ENCODE results near the gene HMGN3.

The HMGN3 gene

DNA sequence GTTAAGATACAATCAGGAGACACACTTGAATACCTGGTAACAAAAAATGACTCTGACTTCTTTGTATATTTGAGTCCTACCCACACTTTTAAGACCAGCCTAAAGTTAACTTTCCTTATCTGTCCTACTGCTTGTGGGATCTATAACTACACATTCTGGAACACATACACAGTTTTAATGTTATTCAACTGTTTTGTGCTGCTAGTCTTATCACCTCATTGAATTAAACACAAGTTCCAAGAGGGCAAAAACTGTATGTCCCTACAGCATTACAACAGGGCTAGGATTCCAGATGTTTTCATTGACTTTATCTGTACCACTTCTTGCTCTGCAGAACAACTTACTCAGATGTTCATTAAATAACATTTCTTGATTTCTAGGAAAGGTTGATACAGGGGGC lies 2.8 kb downstream of the HMGN3 start:
- DNase-seq = no peak

DNA sequence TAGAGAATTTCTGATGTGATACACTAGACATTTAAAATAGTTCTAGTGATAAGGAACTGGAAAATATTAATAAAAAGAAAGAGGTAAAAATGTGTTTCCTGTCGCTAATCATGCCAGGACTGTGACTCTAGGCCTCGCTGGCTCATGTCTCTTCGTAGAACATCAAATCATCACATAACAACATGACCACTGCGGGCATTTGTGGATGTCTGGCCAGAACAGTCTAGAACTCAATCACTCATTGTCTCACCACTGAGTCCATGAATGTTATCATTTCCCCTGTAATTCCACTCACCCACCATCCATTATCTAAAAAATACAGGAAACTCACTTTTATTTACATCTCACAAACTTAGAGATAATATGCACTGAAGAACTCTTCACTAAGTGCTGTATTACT lies 3.4 kb downstream of the HMGN3 start:
- DNase-seq = no peak

DNA sequence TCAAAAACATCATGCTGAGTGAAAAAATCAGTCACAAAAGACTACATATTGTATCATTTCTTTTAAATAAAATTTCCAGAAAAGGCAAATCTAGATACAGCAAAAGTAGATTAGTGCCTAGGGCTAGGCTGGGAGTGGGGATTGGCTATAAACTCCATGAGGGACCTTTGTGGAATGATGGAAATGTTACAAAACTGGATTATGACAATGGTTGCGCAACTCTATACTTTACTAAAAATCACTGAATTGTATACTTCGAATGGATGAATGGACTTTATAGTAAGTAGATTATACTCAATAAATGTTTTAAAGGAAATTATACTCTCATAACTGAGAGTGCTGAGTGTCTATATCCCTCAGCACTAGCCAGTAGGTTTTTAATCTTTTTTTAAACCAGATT lies 4.3 kb downstream of the HMGN3 start:
- no peak for DNase-seq

DNA sequence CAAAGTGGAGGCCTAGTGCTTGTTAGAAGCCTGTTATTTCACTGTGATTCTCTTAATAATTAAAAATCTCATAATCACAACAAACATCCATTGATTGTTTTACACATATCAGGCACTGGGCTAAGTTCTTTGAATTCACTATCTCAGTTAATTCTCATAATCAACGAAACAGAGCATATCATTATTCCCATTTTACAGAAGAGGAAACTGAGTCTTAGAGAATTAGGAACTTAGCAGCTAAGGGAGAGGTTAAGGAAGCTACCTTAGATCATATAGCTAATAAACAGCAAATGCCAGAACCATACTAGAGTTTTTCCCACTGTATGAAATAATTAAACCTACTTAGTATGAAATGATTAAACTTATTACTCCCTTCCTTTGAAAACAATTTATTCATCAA lies 7.0 kb downstream of the HMGN3 start:
- no peak for DNase-seq

- no peak for DNase-seq
These were observed 7.8 kb downstream of the HMGN3 start for GRCh38 chr6:79226660-79227059.

DNA sequence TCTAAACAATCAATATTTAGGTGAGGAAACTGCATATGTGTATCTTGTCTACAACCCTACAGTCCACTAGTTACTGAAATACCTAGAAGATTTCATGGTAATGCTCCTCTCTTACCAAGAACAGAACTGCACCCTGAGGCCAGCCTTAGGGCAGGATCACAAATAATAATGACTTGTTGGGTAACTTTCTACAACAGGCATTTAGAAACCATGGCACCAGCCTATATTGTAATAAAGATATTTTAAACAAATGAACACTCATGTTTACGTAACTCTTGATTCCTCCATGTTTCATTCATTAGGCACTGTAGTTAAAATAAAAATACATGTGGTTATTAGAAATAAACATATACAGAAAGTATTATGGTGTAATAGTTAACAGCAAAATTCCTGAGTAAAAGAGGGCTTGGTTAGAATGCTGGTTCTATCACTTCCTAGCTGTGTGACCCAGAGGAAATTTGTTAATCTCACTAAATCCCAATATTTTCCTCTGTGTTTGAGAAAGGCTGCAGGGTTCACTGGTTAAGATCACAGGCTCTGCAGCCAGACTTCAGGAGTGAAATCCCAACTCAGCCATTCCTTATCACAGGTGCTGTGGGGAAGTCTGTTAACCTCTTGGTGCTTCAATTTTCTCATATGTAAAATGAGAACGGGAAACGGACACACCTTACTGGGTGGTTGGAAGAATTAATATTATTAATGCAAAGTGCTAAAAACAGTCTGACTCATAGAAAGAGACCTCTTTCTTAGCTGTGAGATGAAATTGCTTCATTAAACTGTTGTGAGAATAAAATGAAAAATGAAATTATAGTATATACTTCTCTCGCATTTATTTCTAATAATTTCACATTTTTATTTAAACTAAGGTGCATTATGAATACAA lies 8.5 kb downstream of the HMGN3 start:
- DNase-seq = no peak

DNA sequence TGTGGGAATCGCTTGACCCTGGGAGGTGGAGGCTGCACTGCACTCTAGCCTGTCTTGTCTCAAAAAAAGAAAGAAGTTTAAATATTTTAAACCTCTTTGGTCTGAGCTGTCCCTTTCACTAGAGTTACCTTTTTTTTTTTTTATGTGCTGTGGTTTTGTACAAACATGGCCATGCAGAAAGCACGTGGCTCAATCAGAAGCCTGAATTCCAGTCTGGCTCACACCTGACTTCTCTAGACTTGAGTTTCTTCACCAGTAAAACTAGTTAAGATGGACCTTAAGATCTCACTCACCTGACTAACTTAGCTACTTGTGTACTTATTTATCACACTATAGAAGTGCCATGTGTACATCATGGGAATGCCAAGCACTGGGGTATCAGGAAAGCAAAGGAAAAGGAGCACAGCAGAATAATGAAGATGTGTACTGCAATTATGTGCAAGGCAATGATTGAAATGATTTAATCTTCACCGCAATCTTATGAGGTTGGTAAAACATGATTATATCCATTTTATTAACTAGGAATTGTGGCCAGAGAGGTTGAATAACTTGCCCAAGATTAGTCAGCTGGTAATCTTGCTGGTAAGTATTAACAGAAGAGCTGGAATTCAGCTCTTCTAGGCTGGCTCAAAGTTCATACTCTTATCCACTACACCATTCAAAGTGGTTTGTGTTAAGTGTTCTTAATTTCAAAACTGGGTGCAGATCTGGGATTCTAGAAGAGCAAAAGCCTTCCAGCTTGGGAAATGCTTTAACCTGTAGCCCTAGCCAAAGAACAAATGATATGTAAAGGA lies 10.7 kb downstream of the HMGN3 start:
- no peak for DNase-seq

- no peak for DNase-seq
These were observed 19.2 kb downstream of the HMGN3 start for GRCh38 chr6:79215213-79215824.

DNA sequence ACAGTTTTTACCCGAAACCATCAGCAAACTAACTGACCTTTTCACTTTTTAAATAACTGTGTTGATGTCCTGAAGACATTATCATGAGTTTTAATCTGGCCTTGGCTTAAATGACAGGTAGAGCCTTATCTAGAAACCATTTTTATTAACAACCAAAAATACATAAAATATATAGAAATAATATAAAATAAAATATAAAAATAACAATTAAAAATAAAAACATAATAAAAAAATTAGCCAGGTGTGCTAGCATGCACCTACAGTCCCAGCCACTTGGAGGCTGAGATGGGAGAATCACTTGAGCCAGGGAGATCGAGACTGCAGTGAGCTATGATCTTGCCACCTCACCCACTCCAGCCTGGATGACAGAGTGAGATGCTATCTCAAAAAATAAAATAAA lies 21.6 kb downstream of the HMGN3 start:
- DNase-seq = no peak

- DNase-seq = no peak
These were observed 25.7 kb downstream of the HMGN3 start for GRCh38 chr6:79208816-79209215.

- DNase-seq = no peak
These were observed 30.7 kb downstream of the HMGN3 start for GRCh38 chr6:79203753-79204253.

- no peak for DNase-seq
These were observed 31.9 kb downstream of the HMGN3 start for GRCh38 chr6:79202556-79202955.

GRCh38 chr6:79201983-79202382 lies 32.5 kb downstream of the HMGN3 start:
- DNase-seq = no peak

- DNase-seq = no peak
These were observed 33.3 kb downstream of the HMGN3 start for GRCh38 chr6:79201143-79201542.

DNA sequence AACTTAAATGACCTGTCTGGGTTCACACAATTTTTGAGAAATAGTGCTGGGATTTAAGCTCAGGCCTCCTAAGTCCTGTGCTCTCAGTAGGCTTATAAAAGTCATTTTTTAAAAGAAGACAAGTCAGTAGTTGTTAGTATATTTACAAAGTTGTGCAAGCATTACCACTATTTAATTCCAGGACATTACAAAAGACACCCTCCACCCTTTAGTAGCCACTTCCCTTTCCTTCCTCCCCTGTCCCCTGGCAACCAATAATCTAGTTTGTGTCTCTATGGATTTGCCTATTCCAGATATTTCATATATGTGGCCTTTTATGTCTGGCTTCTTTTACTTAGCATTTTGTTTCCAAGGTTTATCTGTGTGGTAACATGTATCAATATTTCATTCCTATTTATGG lies 37.6 kb downstream of the HMGN3 start:
- DNase-seq = no peak

DNA sequence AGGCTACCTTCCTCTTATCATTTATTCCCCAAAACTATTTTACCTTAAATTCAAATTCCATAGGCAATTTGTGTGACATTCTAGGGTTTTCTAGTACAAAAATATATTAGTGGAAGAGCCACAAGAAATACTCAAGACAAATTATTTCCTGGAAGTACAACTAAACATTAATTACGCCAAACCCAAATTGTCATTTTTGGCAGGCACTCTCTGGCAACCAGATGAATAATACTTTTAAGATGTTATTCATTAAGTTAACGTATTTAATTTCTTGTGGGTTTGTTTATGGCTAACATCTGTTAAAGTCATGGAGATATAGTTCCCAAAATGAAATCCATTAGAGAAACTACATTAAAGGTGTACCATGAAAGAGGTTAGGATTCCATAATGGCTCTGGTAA lies 40.5 kb downstream of the HMGN3 start:
- no peak for DNase-seq

DNA sequence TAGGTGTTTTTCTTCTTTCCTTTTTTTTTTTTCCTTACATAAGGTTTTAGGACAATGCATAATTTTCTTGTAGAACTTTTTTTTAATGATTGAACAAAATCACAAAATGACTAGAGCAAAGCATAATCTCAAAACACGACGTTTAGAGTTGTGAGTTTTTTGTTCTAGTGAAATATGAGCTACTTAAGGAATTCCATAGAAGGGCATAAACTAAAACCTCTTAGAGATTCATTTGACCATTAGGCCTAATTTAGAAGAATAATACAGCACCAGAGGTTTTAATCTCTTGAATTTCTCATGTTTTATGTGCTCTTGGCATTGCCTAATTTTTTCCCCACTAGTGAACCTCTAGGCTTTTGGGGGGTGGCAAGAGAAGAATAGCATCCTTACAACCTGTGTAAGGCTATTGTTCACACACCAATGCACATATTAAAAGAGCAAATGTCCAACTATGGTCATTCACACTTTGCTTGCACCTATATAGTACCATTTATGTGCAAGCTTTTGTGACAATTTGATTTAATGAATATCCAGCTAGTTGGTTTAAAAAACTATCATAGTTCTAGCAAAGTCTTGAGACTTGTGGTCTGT lies 44.6 kb downstream of the HMGN3 start:
- DNase-seq = no peak

DNA sequence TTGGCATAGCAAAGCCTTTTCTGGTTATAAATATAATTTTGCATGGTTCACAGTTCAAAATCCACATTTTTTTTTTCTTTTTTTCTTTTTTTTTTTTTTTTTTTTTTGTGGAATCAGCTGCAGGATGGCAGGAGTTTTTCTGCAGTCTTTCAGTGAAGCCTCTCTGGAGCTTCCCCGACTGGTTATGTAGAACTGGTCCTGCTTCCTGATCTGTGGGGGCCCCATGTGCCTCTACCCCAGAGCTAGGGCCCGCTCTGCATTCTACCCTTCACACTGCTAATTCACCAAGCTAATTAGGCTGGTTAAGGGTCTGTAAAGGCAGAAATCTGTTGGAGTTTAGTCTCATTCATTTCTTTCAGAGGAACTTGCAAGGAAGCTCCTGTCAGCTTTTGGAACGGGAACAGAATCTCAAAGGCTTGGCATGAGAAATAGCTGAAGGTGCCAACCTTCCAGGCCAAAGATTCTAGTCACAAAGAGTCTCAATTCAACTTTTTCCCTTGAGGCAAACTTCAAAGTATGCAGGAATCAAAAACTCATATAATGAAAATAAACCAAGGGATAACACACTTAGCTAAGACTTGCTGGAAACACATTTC lies 45.5 kb downstream of the HMGN3 start:
- no peak for DNase-seq

- DNase-seq = no peak
These were observed 46.4 kb downstream of the HMGN3 start for GRCh38 chr6:79188107-79188506.

DNA sequence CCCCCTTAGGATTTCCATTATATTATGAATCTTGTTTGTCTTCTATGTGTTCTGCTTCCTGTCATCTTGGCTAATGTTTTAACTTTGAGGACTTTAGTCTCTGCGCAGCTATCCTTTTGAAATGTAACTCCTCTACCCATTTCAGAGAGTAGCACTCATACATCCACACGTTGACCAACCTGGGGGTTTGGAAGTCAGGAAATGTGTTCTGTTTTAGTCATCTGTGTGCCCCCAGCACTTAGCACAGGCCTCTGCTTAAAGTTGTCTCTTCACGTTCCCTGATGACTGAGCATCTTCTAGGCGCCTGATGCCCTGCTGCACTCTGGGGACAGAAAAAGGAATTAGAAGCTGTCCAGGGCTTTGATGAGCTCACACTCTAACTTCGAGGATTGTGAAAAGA lies 47.9 kb downstream of the HMGN3 start:
- no peak for DNase-seq

DNA sequence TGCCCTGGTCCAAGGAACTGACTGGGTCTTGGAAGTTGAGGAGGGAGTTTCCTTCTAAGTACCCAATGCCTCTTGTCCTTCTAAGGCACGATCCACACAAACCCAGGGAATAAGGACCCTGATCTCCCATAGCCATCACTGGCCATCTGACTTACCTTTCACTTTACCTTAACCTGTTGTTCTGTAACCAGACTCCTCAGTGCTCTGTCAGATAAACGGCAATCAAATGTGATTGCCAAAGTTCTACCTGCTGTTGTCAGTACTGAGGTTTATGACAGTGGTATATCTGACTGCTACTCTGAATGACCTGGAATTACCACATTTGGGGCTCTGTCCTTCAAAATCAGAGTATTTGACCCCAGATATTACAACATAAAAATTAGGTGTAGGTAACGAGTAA lies 49.8 kb downstream of the HMGN3 start:
- no peak for DNase-seq

GRCh38 chr6:79184086-79184485 lies 50.4 kb downstream of the HMGN3 start:
- DNase-seq = no peak

DNA sequence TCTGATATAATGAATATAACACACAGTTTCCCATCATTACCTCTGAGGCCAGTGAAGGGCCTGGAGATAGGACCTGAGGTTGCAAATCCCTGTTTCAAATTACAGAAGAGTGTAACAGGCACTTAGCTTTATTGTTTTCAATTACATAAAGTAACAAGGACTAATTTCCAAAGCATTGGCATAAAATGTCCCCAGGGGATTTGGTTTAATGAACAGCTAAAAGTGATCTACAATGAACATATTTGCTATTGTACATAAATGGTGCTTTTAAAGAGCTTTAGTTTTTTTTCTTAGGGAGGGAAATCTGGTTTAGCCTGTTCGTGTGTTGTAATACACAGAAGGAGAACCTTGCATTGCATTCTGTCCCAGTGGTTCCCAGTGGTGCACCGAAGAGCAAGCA lies 54.4 kb downstream of the HMGN3 start:
- DNase-seq = peak; percentile 69

Measured in NCI-H2107 (cell line).